Measurements from ENCODE around the gene TKTL1. TPM values are rescaled to one million over a fixed set of nuclear protein-coding genes. Genes with fewer than 3 reads are reported as not detected.
A peak's percentile ranks its signal among the peaks of the same experiment; 100 is the strongest.

TKTL1 gene
- total and polyA plus RNA-seq, 11 donors: 2.0 to 13.4 (median 7.7) TPM

- H3K36me3 ChIP-seq: peaks cover 0 to 29% (median 25%) of the 10 kb centered on the region in 9 donors
- peak in 1 of 4 donors; percentile 1 for ATAC-seq
- no peaks in the 10 kb centered on the region for H3K27me3 ChIP-seq
- intact Hi-C loops (cut with DNase I): loop anchor here in 2 of 10 donors (5.0 to 10.0 kb wide), 2 partner anchors 64 to 162 kb away; partner anchors contain the start of gene GDI1 (in 1 of the 2)
- peaks cover 0 to 64% (median 33%) of the 10 kb centered on the region in 12 donors for H3K4me1 ChIP-seq
- peak overlapping the region; percentile 78 to 100 (median 96) for H3K27ac ChIP-seq
- DNase-seq: peak in 1 of 5 donors; percentile 63
- H3K9me3 ChIP-seq: no peaks in the 10 kb centered on the region
- WGBS, 4 donors: 0 to 51% (median 20%) methylated on average over 8 to 63 of the region's 63 CpGs
- TF ChIP-seq POLR2A (IDR thresholded peaks at IDR 0.05): no peak
- no peak for TF ChIP-seq CTCF (IDR thresholded peaks at IDR 0.05)
- peak overlapping the region; percentile 73 to 99 (median 82) for H3K4me3 ChIP-seq
Measured at GRCh38 chrX:154370300-154371016, 74.9 kb downstream of the TKTL1 start.

GRCh38 chrX:154371017-154371788 is 75.6 kb downstream of the TKTL1 start:
- peak; percentile 47 to 73 (median 66) for ATAC-seq
- peaks cover 0 to 21% (median 17%) of the 10 kb centered on the region in 9 donors for H3K36me3 ChIP-seq

GRCh38 chrX:154371789-154372300 is 76.2 kb downstream of the TKTL1 start:
- Histone ChIP-seq H3K36me3 (peaks cover 0 to 15% (median 11%) of the 10 kb centered on the region in 9 donors), H3K4me3 (peak overlapping the region; percentile 26 to 99 (median 82)), H3K4me1 (peaks cover 0 to 54% (median 25%) of the 10 kb centered on the region in 12 donors), H3K27ac (peak overlapping the region; percentile 78 to 99 (median 92)), H3K27me3 (no peaks in the 10 kb centered on the region), H3K9me3 (no peaks in the 10 kb centered on the region)
- intact Hi-C loops (cut with DNase I): loop anchor here in 5 of 10 donors (2.0 to 10.0 kb wide), 4 partner anchors 55 to 163 kb away; partner anchors contain the start of gene GDI1 (in 1 of the 5)
- TF ChIP-seq POLR2A (IDR thresholded peaks at IDR 0.05): no peak
- TF ChIP-seq CTCF (IDR thresholded peaks at IDR 0.05): no peak
- no peak for DNase-seq
- WGBS, 4 donors: 5 to 31% (median 18%) methylated on average over 3 to 43 of the region's 43 CpGs
- ATAC-seq: no peak

More at GRCh38 chrX:154371017-154371788, 75.6 kb downstream of the TKTL1 start:
- peak; percentile 94 to 97 (median 96) for DNase-seq
- H3K4me3 ChIP-seq: peak overlapping the region; percentile 73 to 99 (median 82)
- H3K4me1 ChIP-seq: peaks cover 0 to 59% (median 29%) of the 10 kb centered on the region in 12 donors
- 0 to 37% (median 18%) methylated on average over 19 to 77 of the region's 77 CpGs for WGBS, 4 donors
- H3K27ac ChIP-seq: peak overlapping the region; percentile 78 to 100 (median 96)
- no peaks in the 10 kb centered on the region for H3K27me3 ChIP-seq
- H3K9me3 ChIP-seq: no peaks in the 10 kb centered on the region
- TF ChIP-seq POLR2A (IDR thresholded peaks at IDR 0.05) (peak; percentile 93 to 99), CTCF (IDR thresholded peaks at IDR 0.05) (no peak)
- intact Hi-C loops (cut with DNase I): loop anchor here in 2 of 10 donors (5.0 to 10.0 kb wide), 2 partner anchors 64 to 161 kb away; partner anchors contain the start of gene GDI1 (in 1 of the 2)

Measured in heart left ventricle (tissue), 16 donors.